GM18526 (cell line): ENCODE measurements around the gene TNC.

Experiments
- POLR2A ChIP-seq: IDR thresholded peaks from 3 replicates; pipeline ENCODE4 v1.6.1; 2011; ENCODE audit not compliant: insufficient read length; ENCODE audit errors: extremely low read depth

The TNC gene

GRCh38 chr9:115022760-115023434 lies 95.1 kb downstream of the TNC start:
- no peak for TF ChIP-seq POLR2A

DNA sequence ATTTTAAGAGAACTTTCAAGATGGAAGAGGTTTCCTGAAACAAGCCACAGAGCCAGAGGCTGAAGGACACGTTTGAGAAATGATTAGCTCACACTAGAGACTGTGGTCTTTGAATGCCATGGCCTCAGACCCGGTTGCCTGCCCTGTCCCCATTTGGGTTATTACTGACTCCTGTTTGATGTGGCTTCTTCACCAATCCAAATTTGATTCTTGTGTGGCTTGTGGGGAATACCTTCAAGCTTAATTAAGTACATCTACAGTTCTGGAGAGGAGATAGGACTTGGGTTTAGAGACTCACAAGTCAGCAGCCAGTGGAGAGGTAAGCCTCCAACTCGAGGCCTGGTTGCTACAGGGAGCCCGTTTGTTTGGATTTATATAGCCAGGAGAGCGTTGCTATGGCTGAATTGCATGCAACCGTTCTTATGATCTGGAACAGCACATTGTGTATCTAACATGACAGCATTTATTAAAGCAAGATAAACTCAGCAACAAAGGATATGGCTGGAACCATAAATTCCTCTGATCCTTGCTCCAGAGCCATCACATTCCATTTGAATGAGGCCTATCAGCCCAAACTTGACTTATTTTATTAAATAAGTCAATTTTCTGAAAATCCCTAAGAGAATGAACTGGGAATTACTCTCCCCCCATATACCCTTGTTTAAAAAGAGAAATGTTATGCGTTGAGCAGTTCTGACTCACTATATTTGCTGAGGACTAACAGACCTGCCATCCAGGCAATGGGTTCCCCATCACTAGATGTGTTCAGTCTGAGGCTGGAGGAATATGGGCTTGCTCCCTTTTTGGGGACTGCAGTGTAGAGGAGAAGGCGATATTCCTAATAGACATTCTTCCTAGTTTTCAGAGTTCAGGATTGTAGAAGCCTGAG lies 99.2 kb downstream of the TNC start:
- no peak for TF ChIP-seq POLR2A

GRCh38 chr9:115016344-115016743 lies 101.6 kb downstream of the TNC start:
- TF ChIP-seq POLR2A: no peak

- no peak for TF ChIP-seq POLR2A
These were observed 102.8 kb downstream of the TNC start for GRCh38 chr9:115015018-115015635.

DNA sequence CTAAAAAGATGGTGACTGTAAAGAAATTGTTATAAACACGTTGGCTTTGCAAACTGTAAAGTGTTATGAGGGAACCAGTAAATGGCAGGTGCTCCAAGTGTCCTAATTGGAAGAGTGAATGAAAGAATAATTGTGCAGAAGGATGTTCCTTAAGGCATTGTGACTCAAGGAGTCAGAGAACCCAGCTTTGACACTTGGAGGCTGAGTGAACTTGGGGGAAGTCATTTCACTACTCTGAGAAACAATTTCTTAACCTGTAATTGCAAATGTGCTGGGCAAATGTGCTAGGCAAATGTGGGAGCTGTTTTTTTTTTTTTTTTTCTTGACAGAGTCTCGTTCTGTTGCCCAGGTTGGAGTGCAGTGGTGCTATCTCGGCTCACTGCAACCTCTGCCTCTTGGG lies 103.5 kb downstream of the TNC start:
- TF ChIP-seq POLR2A: no peak

DNA sequence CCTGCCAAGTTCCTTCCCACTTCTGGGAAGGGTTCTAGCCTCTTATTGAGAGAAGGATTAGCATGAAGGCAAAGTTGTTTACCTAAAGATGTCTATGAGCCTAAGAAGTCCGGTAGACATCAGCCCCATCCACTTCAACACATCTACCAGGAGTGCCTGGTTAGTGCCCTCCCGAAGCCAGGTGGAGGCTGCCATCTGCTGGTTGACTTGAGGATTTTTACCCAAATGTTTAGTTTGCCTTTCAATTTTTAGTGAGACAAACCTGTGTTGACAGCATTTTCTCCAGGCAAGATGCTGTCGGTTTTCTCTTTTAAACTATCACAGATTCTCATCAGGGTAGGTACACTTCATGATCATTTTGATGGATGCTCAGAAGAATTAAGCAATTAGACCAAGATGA lies 104.0 kb downstream of the TNC start:
- no peak for TF ChIP-seq POLR2A

DNA sequence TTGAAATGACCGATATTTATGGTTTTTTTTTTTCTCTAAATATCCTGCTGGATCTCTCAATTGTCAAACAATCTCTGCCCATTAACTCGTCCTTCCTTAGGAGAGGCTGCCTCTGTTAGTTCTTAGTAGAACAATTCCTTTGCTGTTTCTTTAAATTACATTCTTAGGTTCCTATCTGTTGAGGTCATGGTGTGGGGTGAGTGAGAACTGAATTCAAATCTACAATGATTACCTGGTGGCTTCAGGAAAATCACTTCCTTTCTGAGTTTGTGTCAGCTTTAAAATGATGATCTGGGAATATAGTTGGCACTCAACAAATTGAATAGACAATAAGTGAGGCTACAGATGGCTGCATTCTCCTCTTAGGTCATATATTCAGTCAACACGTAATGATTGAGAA lies 105.5 kb downstream of the TNC start:
- TF ChIP-seq POLR2A: no peak

GRCh38 chr9:115010874-115011273 lies 107.1 kb downstream of the TNC start:
- TF ChIP-seq POLR2A: no peak

- TF ChIP-seq POLR2A: no peak
These were observed 109.3 kb downstream of the TNC start for GRCh38 chr9:115008536-115009270.

GRCh38 chr9:115006660-115007059 lies 111.3 kb downstream of the TNC start:
- TF ChIP-seq POLR2A: no peak

DNA sequence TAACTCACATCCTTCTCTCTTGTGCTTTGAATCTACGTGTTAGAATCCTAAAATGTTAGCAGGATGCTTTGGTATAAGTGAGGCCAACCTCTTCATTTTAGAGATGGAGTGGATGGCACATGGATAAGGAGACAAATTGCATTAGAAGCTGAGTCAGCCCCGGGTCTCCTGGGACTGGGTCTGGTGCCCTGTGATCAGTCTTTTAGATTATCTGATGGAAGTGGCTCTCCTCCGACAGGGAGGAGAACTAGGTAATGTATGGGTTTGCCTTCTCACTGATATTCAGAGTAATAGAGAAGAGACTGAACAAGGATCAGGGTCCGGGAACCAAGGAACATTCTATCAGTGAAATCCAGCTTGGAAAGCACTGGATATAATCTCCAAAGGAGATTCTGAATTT lies 112.6 kb downstream of the TNC start:
- no peak for TF ChIP-seq POLR2A

GRCh38 chr9:115004545-115004944 lies 113.4 kb downstream of the TNC start:
- no peak for TF ChIP-seq POLR2A

DNA sequence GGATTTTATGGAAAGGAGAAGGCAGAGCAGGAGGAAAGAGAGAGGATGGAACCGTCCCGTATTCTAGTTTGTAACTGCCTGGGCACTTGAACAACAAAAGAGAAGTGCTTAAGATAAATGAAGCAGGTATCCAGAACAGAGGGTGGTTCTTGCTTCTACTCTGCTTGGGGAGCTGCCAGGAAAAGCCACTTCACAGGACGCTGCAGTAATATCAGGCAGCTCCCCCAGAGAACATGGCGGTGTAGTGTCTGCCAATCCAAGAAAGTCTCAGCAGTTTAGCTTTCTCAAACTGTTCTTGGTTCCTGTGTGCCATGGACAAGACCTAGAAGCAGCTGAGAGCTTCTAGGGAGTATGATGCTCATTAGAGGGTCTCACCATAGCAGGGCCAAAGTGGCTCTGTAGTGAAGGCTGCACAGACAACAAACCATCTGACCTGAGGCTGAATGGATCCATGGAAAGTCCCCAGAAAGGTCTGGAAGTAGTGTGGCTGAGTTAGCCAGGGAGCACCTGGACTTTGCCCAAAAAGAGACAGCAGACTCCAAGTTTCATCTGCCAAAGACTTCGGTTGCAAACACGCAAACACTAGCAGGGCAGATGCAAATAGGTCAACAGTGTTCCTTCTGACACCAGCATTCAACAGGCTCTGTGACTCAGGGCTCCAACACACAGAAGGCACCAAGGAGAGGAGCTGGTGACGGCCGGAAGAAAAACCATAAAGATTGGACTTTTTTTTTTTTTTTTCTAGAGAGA lies 115.4 kb downstream of the TNC start:
- TF ChIP-seq POLR2A: no peak

- no peak for TF ChIP-seq POLR2A
These were observed 117.7 kb downstream of the TNC start for GRCh38 chr9:115000217-115000639.

GRCh38 chr9:114998326-114998725 lies 119.6 kb downstream of the TNC start:
- TF ChIP-seq POLR2A: no peak
